HepG2 (cell line): ENCODE measurements around the gene BCL7A. TPM values are rescaled to one million over a fixed set of nuclear protein-coding genes. Genes with fewer than 3 reads are reported as not detected.
A peak's percentile ranks its signal among the peaks of the same experiment; 100 is the strongest.

Experiments used
- CAMTA2 ChIP-seq: sonication (generic); formaldehyde crosslinking; IDR thresholded peaks from 2 replicates; pipeline ENCODE4 v1.4.0; 2020; ENCODE audit warnings: mild to moderate bottlenecking, missing genetic modification reagents, borderline replicate concordance
- CREB1 ChIP-seq, 2 experiments: fragments of 450-650 bp in 1 of 2; IDR thresholded peaks; 2 replicates each; pipeline ENCODE4 v1.6.1; 2016 to 2017; ENCODE audit warnings: control low read depth in 1 of 2, mild to moderate bottlenecking in 1 of 2, missing compliant biosample characterization in 1 of 2, missing genetic modification characterization in 1 of 2
- CREM ChIP-seq, 2 experiments: sonication (generic) in 1 of 2; formaldehyde crosslinking in 1 of 2; IDR thresholded peaks; 2 replicates each; pipeline versions ENCODE4 v1.4.0 to v1.6.1; 2016 to 2020; ENCODE audit warnings: antibody characterized with exemption in 1 of 2, mild to moderate bottlenecking in 1 of 2, missing genetic modification reagents in 1 of 2
- KLF15 ChIP-seq: sonication (generic); formaldehyde crosslinking; IDR thresholded peaks from 2 replicates; pipeline ENCODE4 v1.8.1; 2023; ENCODE audit warnings: borderline replicate concordance, mild to moderate bottlenecking, inconsistent platforms, missing genetic modification reagents, mixed read lengths
- LCORL ChIP-seq, 2 experiments: fragments of 450-650 bp in 1 of 2; sonication (generic) in 1 of 2; formaldehyde crosslinking in 1 of 2; IDR thresholded peaks; 2 replicates each; pipeline versions ENCODE4 v1.5.0 to v1.6.1; 2017 to 2020; ENCODE audit warnings: antibody characterized with exemption in 1 of 2, missing genetic modification reagents in 1 of 2
- POGZ ChIP-seq: sonication (generic); formaldehyde crosslinking; IDR thresholded peaks from 2 replicates; pipeline ENCODE4 v1.4.0; 2020; ENCODE audit warnings: mild to moderate bottlenecking, missing genetic modification reagents
- SOX6 ChIP-seq, 2 experiments: fragments of 450-650 bp in 1 of 2; sonication (generic) in 1 of 2; formaldehyde crosslinking in 1 of 2; IDR thresholded peaks; 2 replicates each; pipeline versions ENCODE4 v1.4.0 to v1.6.1; 2017 to 2020; ENCODE audit warnings: antibody characterized with exemption in 1 of 2, mild to moderate bottlenecking in 1 of 2, missing genetic modification reagents in 1 of 2
- ZBTB40 ChIP-seq, 2 experiments: fragments of 450-650 bp in 1 of 2; sonication (generic) in 1 of 2; formaldehyde crosslinking in 1 of 2; IDR thresholded peaks; 2 replicates each; pipeline versions ENCODE4 v1.6.1 to v1.8.0; 2016 to 2022; ENCODE audit warnings: antibody characterized with exemption in 1 of 2, mild to moderate bottlenecking in 1 of 2, missing genetic modification reagents in 1 of 2
- ZNF205 ChIP-seq: IDR thresholded peaks from 2 replicates; pipeline ENCODE4 v1.6.1; 2018; ENCODE audit warnings: missing biosample characterization, missing genetic modification reagents
- ZNF264 ChIP-seq: sonication (generic); formaldehyde crosslinking; IDR thresholded peaks from 2 replicates; pipeline ENCODE4 v1.4.0; 2020; ENCODE audit warnings: missing genetic modification reagents
- ZNF317 ChIP-seq: sonication (generic); formaldehyde crosslinking; IDR thresholded peaks from 2 replicates; pipeline ENCODE4 v1.5.0; 2020; ENCODE audit warnings: mild to moderate bottlenecking, missing genetic modification reagents
- ZNF770 ChIP-seq: sonication (generic); formaldehyde crosslinking; IDR thresholded peaks from 2 replicates; pipeline ENCODE4 v1.5.0; 2020; ENCODE audit warnings: mild to moderate bottlenecking, missing genetic modification reagents
- polyA plus RNA-seq, 8 experiments: library from polyadenylated mRNA; depleted of rRNA in 3 of 8; stranded (reverse) in 7 of 8; unstranded in 1 of 8; fragments of >200 nt; fragmentation: Illumina TruSeq in 4 of 8; extraction: Trizol in 4 of 8; gene quantifications; 2 replicates each; pipeline versions ENCODE4 v1.2.1 to v1.2.3, GENCODE V29; 2011 to 2016; ENCODE audit warnings: low read depth in 4 of 8, missing spikeins in 1 of 8, mixed read lengths in 1 of 8; ENCODE audit not compliant: insufficient read depth in 1 of 8
- total RNA-seq, 5 experiments: library from RNA; depleted of rRNA; stranded (reverse); fragments of >200 nt; fragmentation: Illumina TruSeq; extraction: Trizol; gene quantifications; 2 replicates each; pipeline ENCODE4 v1.2.3, GENCODE V29; 2016; ENCODE audit warnings: low read depth in 1 of 5
- TF ChIP-seq, protein P1 (sequence below): IDR thresholded peaks from 2 replicates; pipeline ENCODE4 v1.6.1; 2016; ENCODE audit warnings: missing compliant biosample characterization, missing genetic modification reagents, borderline replicate concordance

Gene BCL7A
- total and polyA plus RNA-seq, 2 of the 13 experiments (the other 11 are each of a cell fraction or from before 2014, with no cell fraction given) = 4.1 to 6.2 TPM

DNA sequence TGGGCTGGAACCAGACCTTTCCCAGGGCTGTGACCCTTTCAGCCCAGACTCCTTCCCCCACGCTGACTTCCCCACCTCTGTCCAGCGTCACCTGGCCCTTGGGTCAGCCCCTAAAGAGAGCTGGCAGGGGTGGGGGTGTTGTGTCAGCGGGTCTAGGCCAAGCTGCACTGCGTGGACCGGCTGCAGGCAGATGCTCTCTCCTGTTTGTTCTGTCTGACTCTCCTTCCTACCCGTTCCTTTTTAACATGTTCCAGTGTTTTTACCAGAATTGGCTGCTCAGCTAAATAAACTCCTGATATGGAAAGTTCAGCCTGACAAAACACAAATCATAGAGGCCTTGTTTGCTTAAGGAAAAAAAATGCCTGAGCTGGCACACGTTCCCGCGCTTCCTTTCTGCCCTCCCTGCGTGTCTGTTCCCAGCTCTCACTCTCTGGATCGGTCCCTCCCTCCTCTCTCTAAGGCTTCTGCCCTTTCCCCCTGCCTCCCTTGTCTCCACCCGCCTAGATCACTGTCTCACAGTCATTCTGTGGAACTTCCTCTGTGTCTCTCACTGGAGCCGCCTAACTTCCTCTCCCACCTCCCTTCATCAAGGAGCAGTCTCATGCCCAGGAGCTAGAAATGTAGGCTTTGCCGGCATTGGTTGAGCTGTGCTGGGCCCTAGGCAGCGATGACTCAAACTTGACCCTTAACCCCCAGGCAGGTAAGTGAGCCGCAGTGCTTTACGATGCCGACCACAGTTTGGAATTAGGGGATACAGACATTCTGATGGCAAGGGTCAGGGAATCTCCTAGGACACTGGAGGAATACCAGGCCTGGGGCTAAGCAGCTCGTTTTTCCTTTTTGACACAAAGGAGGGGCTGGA, 41.4 kb downstream of the BCL7A start (continued):
- TF ChIP-seq CREM (IDR thresholded peaks at IDR 0.05) (0 out of 2 replicates have a peak, but pooled peaks have one; percentile 10), CREM (CRISPR knock-in tag; IDR thresholded peaks at IDR 0.05) (no peak), KLF15 (CRISPR knock-in tag) (no peak), SOX6 (IDR thresholded peaks at IDR 0.05) (no peak), SOX6 (CRISPR knock-in tag; IDR thresholded peaks at IDR 0.05) (0 out of 2 replicates have a peak, but pooled peaks have one; percentile 22), ZBTB40 (IDR thresholded peaks at IDR 0.05) (no peak), ZBTB40 (CRISPR knock-in tag; IDR thresholded peaks at IDR 0.05) (peak; percentile 28; the same call in 1 of the 2 replicates), ZNF770 (CRISPR knock-in tag) (no peak), CREB1 (IDR thresholded peaks at IDR 0.05) (no peak), CREB1 (CRISPR knock-in tag; IDR thresholded peaks at IDR 0.05) (peak; percentile 72), ZNF317 (CRISPR knock-in tag) (peak; percentile 60; the same call in 1 of the 2 replicates), CAMTA2 (0 out of 2 replicates have a peak, but pooled peaks have one; percentile 51), POGZ (CRISPR knock-in tag) (no peak; the same call in 1 of the 2 replicates), ZNF264 (no peak), ZNF205 (CRISPR knock-in tag) (no peak), LCORL (IDR thresholded peaks at IDR 0.05) (no peak), LCORL (CRISPR knock-in tag; IDR thresholded peaks at IDR 0.05) (peak; percentile 22)
- TF ChIP-seq, protein P1, sequence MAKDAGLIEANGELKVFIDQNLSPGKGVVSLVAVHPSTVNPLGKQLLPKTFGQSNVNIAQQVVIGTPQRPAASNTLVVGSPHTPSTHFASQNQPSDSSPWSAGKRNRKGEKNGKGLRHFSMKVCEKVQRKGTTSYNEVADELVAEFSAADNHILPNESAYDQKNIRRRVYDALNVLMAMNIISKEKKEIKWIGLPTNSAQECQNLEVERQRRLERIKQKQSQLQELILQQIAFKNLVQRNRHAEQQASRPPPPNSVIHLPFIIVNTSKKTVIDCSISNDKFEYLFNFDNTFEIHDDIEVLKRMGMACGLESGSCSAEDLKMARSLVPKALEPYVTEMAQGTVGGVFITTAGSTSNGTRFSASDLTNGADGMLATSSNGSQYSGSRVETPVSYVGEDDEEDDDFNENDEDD = peak; percentile 60; the same call in 1 of the 2 replicates
